HUDEP-2 (cell line): ENCODE data around the gene GRID1.
A peak's percentile ranks its signal among the peaks of the same experiment; 100 is the strongest.

Experiments
- DNase-seq, 76 experiments: peaks; one replicate each; lab custom pipeline; 2025; ENCODE audit not compliant: unreplicated experiment in 76 of 76; lab: John Stamatoyannopoulos, UW

GRID1 gene

GRCh38 chr10:86281396-86281795 lies 85.2 kb downstream of the GRID1 start:
- no peak for DNase-seq

DNA sequence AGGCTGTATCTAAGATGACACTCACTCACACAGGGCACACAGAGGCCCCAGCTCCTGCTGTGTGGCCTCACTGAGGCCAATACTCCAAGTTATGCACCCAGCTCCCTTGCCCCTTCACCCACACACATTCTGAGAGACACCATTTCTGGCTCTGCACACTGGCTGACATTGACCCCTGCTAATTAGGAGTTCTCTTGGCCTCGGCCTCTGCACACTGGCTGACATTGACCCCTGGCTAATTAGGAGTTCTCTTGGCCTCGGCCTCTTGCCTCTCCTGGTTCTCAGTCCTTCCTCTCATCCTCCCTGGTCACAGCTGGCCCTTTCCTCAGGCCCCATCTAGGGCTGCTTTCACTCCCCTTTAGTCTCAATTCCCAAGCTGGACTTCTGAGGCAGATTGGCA lies 97.3 kb downstream of the GRID1 start:
- no peak for DNase-seq

GRCh38 chr10:86267286-86268195 lies 99.1 kb downstream of the GRID1 start:
- DNase-seq: no peak

GRCh38 chr10:86266446-86267242 lies 100.0 kb downstream of the GRID1 start:
- no peak for DNase-seq

DNA sequence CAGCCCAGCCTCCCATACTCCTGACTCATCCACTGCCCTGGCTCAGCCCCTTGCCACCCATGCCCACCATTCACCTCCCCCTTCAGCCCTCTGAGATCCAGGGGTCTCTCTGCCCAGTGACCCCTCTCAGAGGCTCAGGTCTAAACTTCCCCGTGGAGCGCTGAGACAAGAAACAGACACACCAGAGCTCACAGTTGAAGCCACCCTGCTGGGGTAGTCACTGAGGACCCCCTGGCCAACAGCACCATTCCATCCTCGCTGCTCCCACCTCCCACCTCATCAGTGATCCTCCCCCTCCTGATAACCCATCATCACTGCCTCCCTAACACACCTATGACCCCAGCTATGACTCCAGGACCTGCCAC lies 100.7 kb downstream of the GRID1 start:
- DNase-seq: no peak

DNA sequence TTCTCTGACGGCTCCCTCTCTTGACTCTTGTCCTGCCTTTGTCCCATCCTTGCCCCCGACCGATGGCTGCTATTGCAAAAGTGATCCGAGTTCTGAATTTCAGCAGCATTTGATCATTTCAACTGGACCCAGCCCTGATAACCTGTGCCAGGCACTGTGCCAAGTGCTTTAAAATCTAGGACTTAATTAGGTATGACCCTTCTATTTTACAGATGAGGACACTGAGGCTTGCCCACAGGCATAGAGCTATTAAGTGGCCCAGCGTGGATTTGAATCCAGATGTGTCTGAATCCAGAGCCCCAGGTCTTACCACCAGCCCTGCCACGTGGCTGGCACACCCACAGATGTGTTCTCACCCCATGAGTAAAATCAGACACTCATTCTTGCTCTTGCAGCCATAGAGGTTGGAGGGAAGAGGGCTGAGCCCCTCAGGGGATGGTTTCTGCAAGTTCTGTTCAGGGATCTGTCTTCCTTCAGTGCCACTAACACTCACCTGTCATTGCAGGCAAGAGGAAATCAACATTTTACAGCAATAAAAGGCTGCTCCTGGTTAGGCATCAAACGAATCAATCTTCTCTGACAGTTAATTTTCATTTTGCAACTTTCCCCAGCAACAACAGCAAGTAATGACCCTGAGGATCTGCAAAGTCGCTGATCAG lies 101.2 kb downstream of the GRID1 start:
- DNase-seq: no peak

DNA sequence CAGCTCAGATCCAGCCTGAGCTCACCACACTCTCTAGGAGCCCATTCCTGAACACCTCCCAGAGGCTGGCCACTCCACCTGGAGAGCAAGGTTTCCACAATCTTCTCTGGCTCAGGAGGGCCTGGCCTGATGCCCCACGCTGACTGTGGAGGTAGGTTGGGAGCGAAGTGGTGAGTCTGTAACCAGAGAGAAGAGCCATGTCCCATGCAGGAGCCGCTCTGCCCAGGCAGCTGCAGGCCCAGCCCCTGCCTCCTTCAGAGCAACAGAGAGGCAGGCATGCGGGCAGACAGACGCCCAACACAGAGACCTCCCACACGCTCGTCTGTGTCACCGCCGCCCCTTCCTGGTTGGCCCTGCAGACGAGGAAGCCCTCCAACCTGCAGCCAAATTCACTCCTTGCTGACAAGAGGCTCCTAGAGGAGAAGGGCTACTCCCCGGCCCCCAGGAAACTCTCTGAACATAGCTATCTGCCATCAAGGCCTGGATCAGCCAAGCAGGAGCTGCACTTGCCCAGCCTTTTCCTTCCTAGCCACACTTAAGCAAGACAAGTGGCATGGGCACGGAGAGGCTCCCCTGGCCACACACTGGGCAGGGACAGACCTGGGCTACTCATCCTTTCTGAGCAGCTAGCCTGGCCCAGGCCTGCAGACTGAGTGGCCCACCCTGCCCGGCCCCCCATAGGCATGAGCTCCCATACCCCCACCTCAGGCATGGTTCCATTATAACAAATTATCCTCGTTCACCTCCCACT lies 101.9 kb downstream of the GRID1 start:
- no peak for DNase-seq

- DNase-seq: no peak
Observed at GRCh38 chr10:86263907-86264306, 102.7 kb downstream of the GRID1 start.

- DNase-seq: no peak
Observed at GRCh38 chr10:86263209-86263608, 103.4 kb downstream of the GRID1 start.

DNA sequence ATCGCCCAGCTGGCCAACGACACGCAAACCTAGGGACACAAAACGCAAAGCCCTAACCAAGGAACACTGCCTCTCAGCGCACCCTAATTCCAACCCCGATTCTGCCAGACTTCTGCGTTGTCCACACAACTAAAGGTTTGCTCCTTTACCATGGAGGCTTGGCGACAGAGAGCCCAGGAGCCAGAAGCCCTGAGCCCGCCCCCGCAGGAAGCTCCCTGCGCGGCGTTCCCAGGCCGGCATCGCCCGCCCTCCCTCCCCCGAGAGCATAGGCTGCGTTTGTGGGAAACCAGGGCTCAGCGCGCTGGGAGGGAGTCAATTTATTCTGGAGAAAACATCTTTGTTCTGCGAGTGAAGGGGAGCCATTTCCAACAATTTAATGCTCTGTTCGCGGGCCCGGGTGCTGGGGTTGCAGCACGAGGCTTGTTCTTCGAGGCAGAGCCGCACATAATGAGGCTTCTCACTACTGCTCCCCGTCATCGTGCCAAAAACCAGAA lies 103.9 kb downstream of the GRID1 start:
- DNase-seq: no peak

- peak in 9 of 76 experiments; percentile 1 to 30 (median 19) for DNase-seq
Observed at GRCh38 chr10:86261941-86262687, 104.5 kb downstream of the GRID1 start.

DNA sequence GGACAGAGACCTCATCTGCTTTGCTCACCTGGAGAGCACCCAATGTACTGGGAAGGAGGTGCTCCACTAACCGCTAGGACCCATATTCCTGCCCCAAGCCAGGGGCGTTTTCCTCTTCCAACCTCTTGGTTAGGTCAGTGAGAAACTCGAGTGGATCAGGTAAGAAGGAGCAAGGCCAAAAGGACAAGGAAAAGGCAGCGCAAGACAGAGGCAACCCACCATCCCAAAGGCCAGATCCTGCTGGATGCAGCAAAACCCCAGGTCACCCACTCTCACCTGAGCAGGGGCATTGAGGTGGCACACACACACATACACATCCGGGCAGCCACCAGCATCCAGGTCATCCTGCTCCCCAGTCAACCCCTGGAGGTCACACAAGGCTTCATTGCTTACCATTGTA lies 105.1 kb downstream of the GRID1 start:
- DNase-seq: no peak

DNA sequence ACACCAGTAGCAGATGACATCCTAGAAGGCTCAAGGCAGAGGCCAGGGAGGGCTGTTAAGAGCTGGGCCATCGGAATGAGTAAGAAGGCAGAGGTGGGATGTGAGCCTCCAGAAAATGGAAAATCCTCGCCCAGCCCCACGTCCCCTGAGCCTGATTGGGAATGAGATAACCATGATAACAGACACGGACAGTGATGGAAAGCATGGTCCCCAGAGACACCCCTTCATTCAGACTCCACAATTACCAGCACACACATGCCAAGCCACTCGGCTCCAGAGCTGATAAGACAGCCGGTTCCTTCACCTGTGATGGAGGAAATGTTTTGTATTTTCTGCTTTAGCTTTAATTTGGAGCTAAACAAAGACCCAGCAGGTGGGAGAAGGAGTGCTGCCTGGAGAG lies 106.0 kb downstream of the GRID1 start:
- no peak for DNase-seq

GRCh38 chr10:86259901-86260562 lies 106.6 kb downstream of the GRID1 start:
- DNase-seq: no peak

DNA sequence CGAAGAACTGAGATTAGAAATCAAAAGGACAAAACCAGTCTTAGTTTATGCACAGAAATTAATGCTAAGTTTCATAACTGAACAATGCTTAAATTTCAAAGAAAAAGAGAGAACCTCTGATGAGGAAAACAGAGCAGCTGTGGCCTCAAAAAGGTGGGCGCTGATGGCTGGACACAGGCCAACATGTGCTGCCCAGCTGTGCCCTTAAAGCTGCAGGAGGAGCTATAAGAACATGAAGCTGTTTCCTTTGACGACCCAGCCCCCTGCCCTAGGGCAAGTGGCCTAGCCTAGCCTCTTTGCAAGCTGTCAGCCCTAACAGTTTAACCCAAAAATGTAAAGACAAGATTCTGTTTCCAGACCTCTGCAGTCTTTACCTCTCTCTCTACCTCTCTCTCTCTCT lies 107.7 kb downstream of the GRID1 start:
- DNase-seq: no peak

- no peak for DNase-seq
Observed at GRCh38 chr10:86258499-86258898, 108.1 kb downstream of the GRID1 start.

DNA sequence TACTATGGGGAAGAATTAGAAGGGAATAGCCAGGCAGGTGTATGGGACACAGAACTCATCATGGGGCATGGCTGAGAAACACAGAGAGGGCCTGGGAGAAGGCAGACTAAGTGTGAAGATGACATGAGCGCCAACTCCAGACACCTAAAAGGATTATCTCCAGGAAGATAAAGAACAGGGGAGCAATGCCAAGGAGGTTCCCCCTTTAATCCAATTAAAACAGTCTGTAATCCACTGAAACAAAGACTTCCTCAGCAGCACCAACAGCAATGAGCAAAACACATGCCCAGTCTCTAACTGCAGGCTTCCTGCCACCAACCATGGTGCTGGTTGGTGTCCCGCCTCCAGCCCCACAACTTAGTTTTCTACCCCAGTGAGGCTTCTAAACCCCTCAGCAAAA lies 108.9 kb downstream of the GRID1 start:
- no peak for DNase-seq

DNA sequence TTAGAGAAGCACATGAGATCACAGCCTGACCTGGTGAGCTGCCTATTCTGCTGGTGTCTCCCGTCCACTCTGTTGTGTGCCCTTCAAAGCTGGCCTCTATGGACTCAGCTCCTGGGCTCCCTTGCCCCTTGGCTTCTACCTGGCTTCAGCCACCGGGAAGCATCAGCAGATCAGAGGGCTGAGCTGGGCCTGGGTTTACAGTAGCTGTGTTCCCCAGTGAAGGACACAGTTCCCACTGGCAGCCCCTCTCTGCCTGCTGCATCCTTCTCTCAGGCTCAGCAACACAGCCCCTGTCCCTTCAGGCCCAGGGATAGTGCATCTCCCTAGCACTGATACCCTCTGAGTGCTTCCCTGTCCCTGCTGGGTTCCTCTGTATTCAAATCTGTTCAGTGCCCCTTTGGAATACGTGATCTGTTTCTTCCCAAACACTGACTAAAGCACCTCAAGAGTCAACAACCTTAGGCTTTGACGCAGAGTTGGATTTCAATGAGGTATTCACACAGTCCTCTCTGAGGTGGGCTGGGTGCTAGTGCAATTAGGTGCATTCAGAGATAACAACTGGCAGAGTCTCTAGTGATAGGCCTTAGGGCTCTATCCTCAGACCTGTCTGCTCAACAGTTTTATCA lies 109.8 kb downstream of the GRID1 start:
- DNase-seq: no peak
